ENCODE data around the gene ADCY5.

DNA sequence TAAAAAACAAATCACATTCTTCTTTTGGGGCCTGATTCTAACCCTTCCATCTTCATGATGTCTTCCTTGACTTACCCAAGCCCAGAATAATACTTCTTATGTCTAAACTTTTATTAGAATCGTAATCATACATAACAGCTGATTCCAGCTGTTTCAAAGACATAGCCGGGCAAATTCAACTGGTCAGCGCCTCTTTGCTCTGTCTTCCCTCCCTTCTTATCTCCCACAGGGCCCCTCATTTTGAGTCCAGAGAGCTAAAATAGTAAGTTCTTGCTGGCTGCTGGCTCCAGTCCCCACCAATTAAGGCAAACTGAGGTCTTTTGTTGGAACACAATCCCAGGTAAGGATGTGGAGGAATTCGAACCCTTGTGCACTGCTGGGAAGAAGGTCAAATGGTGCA lies 108.6 kb downstream of the ADCY5 start:
- TF ChIP-seq, protein P1, sequence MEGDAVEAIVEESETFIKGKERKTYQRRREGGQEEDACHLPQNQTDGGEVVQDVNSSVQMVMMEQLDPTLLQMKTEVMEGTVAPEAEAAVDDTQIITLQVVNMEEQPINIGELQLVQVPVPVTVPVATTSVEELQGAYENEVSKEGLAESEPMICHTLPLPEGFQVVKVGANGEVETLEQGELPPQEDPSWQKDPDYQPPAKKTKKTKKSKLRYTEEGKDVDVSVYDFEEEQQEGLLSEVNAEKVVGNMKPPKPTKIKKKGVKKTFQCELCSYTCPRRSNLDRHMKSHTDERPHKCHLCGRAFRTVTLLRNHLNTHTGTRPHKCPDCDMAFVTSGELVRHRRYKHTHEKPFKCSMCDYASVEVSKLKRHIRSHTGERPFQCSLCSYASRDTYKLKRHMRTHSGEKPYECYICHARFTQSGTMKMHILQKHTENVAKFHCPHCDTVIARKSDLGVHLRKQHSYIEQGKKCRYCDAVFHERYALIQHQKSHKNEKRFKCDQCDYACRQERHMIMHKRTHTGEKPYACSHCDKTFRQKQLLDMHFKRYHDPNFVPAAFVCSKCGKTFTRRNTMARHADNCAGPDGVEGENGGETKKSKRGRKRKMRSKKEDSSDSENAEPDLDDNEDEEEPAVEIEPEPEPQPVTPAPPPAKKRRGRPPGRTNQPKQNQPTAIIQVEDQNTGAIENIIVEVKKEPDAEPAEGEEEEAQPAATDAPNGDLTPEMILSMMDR (IDR thresholded peaks at IDR 0.05) = no peak
- TF ChIP-seq POLR2A (IDR thresholded peaks at IDR 0.05) = no peak

Measured in prostate gland (tissue), 2 donors.